Ishikawa (cell line): Measurements from ENCODE around the gene FAM193B.

ENCODE experiments used
- CEBPB ChIP-seq: IDR thresholded peaks from 2 replicates; pipeline ENCODE4 v1.6.1; 2012
- CREB1 ChIP-seq: IDR thresholded peaks from 2 replicates; pipeline ENCODE4 v1.6.1; 2012; ENCODE audit warnings: low read depth
- EGR1 ChIP-seq: IDR thresholded peaks from 2 replicates; pipeline ENCODE4 v1.6.1; 2012
- EP300 ChIP-seq: IDR thresholded peaks from 2 replicates; pipeline ENCODE4 v1.6.1; 2012; ENCODE audit warnings: borderline replicate concordance
- FOXM1 ChIP-seq: IDR thresholded peaks from 2 replicates; pipeline ENCODE4 v1.6.1; 2012; ENCODE audit warnings: low read depth, borderline replicate concordance
- NFIC ChIP-seq: IDR thresholded peaks from 2 replicates; pipeline ENCODE4 v1.6.1; 2012
- RAD21 ChIP-seq: IDR thresholded peaks from 2 replicates; pipeline ENCODE4 v1.6.1; 2012; ENCODE audit warnings: low read depth
- REST ChIP-seq: IDR thresholded peaks from 2 replicates; pipeline ENCODE4 v1.6.1; 2012; ENCODE audit warnings: low read depth, mild to moderate bottlenecking
- TAF1 ChIP-seq: IDR thresholded peaks from 2 replicates; pipeline ENCODE4 v1.6.1; 2012; ENCODE audit warnings: low read depth, mild to moderate bottlenecking
- TCF12 ChIP-seq: IDR thresholded peaks from 2 replicates; pipeline ENCODE4 v1.6.1; 2012; ENCODE audit warnings: low read depth
- TEAD4 ChIP-seq: IDR thresholded peaks from 2 replicates; pipeline ENCODE4 v1.6.1; 2012
- YY1 ChIP-seq: IDR thresholded peaks from 2 replicates; pipeline ENCODE4 v1.6.1; 2012; ENCODE audit warnings: low read depth
- ZBTB7A ChIP-seq: IDR thresholded peaks from 2 replicates; pipeline ENCODE4 v1.6.1; 2012; ENCODE audit warnings: low read depth
- TF ChIP-seq, protein P1 (sequence below): IDR thresholded peaks from 2 replicates; pipeline ENCODE4 v1.6.1; 2012
- TF ChIP-seq, protein P2 (sequence below): IDR thresholded peaks from 2 replicates; pipeline ENCODE4 v1.6.1; 2012

FAM193B gene

GRCh38 chr5:177497292-177498012 lies 56.9 kb downstream of the FAM193B start, which contains the start of gene PDLIM7:
TSS of gene PDLIM7 (minus strand) at chr5:177497604. CDS start at chr5:177496512, 1,092 bp downstream.
- TF ChIP-seq TAF1 (peak; percentile 98), ZBTB7A (peak; percentile 10; the same call in 1 of the 2 replicates), EGR1 (peak; percentile 82), TCF12 (peak; percentile 12; the same call in 1 of the 2 replicates), TEAD4 (no peak)
- TF ChIP-seq, protein P1, sequence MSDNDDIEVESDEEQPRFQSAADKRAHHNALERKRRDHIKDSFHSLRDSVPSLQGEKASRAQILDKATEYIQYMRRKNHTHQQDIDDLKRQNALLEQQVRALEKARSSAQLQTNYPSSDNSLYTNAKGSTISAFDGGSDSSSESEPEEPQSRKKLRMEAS, result peak; percentile 15; the same call in 1 of the 2 replicates
- TF ChIP-seq, protein P2, sequence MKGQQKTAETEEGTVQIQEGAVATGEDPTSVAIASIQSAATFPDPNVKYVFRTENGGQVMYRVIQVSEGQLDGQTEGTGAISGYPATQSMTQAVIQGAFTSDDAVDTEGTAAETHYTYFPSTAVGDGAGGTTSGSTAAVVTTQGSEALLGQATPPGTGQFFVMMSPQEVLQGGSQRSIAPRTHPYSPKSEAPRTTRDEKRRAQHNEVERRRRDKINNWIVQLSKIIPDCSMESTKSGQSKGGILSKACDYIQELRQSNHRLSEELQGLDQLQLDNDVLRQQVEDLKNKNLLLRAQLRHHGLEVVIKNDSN, result no peak

DNA sequence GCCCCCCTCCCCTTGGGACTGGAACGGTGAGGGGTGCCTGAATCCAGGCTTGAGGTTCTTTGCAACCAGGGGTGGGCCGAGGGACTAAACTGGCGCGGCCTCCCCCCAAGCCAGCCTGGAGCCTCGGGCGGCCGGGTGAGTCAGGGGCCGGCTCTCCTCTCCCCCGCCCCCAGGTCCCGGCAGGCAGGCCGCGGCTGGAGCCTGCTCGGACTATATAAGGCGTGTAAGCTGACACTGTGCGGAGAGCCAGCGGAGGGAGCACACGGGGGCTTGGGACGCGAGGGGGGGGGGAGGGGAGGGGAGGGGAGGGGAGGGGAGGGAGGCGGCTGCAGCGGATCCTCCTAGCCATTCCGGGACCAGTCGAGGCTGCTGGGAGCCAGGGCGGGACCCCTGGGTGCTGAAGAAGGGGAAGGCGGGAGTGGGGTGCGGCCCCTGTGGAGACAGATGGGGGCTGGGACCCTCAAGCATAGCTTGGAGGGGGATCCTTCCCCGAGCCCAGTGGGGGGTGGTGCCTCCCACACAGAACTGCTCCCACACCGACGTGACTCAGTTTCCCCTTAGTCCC lies 57.6 kb downstream of the FAM193B start:
- TF ChIP-seq ZBTB7A (peak; percentile 20; the same call in 1 of the 2 replicates), EGR1 (peak; percentile 38; the same call in 1 of the 2 replicates), CEBPB (no peak), RAD21 (no peak), TAF1 (no peak), REST (no peak), EP300 (peak; percentile 24; the same call in 1 of the 2 replicates), TCF12 (peak; percentile 78; the same call in 1 of the 2 replicates), FOXM1 (no peak), TEAD4 (peak; percentile 37)

DNA sequence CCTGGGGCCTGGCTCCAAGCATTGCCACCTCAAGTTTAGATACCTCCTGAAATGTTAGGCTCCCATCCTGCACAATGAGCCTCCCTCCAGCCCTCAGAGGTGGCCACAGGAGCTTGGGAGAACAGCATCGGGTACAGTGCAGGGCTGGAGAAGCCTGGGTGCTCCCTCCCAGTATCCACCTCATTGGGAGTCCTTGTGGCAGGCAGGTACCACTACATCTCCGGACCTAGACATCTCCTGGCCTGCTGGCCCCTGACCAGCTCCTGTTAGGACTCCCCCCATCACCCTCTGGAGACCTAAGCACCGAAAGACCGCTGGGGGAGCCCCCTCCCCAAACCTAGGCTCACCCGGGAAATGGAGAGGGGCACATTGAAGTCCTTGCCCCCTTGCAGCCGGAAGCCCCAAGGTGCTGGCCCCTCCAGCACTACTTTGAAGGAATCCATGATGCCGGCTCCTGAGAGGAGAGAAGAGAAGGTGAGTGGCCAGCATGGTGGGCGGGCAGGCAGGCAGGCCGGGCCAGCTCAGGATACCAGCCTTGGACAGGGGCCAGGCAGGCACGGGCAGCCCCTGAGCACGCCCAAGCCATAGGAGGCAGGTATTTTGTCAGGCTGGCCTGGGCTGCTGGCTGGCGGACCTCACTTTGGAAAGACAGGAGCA lies 58.2 kb downstream of the FAM193B start:
- 0 out of 2 replicates have a peak, but pooled peaks have one; percentile 6 for TF ChIP-seq YY1
- 0 out of 2 replicates have a peak, but pooled peaks have one; percentile 38 for TF ChIP-seq EP300
- TF ChIP-seq, protein P1, result 0 out of 2 replicates have a peak, but pooled peaks have one; percentile 47
- TF ChIP-seq FOXM1, result no peak
- peak; percentile 87 for TF ChIP-seq NFIC

DNA sequence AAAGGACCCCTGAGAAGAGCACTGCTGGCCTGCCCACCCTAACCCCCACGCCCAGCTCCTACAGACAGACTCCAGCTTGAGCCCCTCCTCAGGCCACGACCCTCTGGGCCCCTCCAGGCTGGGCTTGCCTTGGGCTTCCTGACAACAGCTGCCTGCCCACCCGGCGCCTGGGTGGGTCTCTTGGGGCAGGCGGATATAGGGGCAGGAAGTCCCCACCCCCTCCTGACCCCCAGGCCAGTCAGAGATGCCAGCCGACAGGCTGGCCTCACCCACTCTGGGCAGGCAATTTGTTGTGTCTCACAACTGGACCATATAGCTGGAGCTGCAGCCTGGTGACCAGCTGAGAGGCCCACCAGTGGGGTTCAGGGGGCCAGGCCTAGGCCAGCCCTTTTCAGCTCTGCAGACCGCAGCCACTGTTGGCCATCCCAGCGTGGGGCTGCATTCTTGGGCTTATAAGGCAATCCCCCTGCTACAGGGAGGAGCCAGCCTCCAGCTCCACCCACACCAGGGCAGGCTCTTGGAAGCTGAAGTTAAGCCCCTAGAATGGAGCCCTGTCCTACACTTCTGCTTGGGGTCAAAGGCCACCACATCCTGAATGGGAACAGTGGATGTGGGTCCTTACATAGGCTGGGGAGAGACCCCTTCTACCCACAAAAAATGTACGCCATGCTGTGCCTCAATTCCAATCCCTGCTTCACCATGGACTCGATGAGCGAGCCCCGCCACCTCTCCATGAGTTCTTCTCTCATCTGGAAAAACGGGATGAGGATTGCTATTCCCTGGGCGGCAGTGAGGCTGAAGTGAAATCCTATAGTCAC lies 58.9 kb downstream of the FAM193B start:
- TF ChIP-seq ZBTB7A, result no peak; the same call in 1 of the 2 replicates
- peak; percentile 13; the same call in 1 of the 2 replicates for TF ChIP-seq TAF1
- peak; percentile 44; the same call in 1 of the 2 replicates for TF ChIP-seq EP300
- peak; percentile 86 for TF ChIP-seq TEAD4

DNA sequence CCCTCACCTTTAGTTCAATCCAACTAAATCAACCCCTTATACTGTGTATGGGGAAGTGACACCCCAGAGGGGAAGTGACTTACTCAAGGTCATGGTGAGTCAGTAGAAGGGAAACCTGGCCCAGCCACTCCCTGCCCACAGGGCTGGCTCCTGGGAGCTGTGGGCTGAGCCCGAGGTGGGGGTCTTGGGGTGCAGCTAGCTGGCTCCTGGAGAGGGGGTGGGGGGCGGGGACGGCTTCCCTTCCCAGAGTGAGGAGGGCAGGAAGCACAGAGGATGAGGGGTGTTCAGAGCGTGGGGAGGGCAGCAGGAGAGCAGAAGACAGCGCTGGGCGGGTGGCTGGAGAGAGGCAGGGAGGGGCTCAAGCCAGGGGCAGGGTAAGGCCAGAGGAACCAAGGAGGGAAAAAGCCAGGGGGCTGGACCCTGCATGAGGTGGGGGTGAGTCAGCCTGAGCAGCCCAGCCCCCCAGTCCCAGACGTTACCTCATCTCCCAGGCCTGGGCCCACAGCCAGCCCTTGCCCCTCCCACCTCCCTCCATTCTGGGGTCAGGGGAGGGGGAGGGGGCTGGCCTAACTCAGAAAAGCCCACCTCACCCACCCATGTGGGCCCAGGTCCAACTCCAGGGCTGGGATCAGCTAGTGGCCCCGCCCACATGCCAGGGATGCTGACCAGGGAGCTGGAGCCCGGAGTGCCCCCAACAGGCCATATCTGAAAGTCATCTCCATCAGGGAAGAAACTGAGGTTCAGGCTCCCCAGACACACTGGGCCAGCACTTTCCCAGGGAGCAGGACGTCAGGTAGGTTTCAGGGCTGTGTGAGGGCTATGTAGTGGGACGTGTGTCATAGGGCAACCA lies 59.8 kb downstream of the FAM193B start:
- no peak for TF ChIP-seq REST
- TF ChIP-seq TCF12, result peak; percentile 57; the same call in 1 of the 2 replicates
- TF ChIP-seq ZBTB7A, result peak; percentile 75; the same call in 1 of the 2 replicates
- no peak for TF ChIP-seq YY1
- TF ChIP-seq EGR1, result no peak
- TF ChIP-seq FOXM1, result no peak
- no peak for TF ChIP-seq CREB1
- peak; percentile 76 for TF ChIP-seq NFIC
- peak; percentile 45; the same call in 1 of the 2 replicates for TF ChIP-seq EP300
- TF ChIP-seq TAF1, result 0 out of 2 replicates have a peak, but pooled peaks have one; percentile 10
- TF ChIP-seq, protein P2, result no peak
- TF ChIP-seq TEAD4, result peak; percentile 34
- no peak for TF ChIP-seq CEBPB
- TF ChIP-seq, protein P1, result no peak
- TF ChIP-seq RAD21, result no peak
